ENCODE data around the gene OR4M1. TPM values are rescaled to one million over a fixed set of nuclear protein-coding genes. Genes with fewer than 3 reads are reported as not detected.
"Not testable (repeated sequence)": the region's sequence is repeated elsewhere in the genome, so short reads cannot be mapped to it uniquely, and the experiment has no call there.

OR4M1 gene
- total RNA-seq, 1 donor from 2014 or later: not detected

GRCh38 chr14:19821016-19821415 is 47.7 kb downstream of the OR4M1 start:
- not testable (repeated sequence) for DNase-seq (ENCODE audit: low spot score)

GRCh38 chr14:19823178-19823577 is 49.9 kb downstream of the OR4M1 start:
- no peak for DNase-seq (ENCODE audit: low spot score)

- DNase-seq (ENCODE audit: low spot score): no peak
Measured at GRCh38 chr14:19823765-19824164, 50.5 kb downstream of the OR4M1 start.

GRCh38 chr14:19827626-19828244 is 54.4 kb downstream of the OR4M1 start:
- not testable (repeated sequence) for DNase-seq (ENCODE audit: low spot score)

- no peak for DNase-seq (ENCODE audit: low spot score)
Measured at GRCh38 chr14:19828314-19828713, 55.0 kb downstream of the OR4M1 start.

Other genes starting within 250 kb of the OR4M1 start
- not detected for gene OR11H2, start 59.6 kb upstream of the OR4M1 start, total RNA-seq
- not detected for gene OR4Q3, start 29.9 kb upstream of the OR4M1 start, total RNA-seq
- not detected for gene OR4N2, start 30.3 kb downstream of the OR4M1 start, total RNA-seq
- gene OR4K2, start 101.6 kb downstream of the OR4M1 start, total RNA-seq: not detected
- not detected for gene OR4K5, start 147.1 kb downstream of the OR4M1 start, total RNA-seq
- gene OR4K1, start 157.4 kb downstream of the OR4M1 start, total RNA-seq: not detected
- not detected for gene OR4K15, start 202.1 kb downstream of the OR4M1 start, total RNA-seq
- not detected for gene OR4Q2, start 228.7 kb downstream of the OR4M1 start, total RNA-seq
- not detected for gene OR4K14, start 245.8 kb downstream of the OR4M1 start, total RNA-seq

Measured in mesenteric fat pad (tissue), 1 donor.